HFFc6 (cell line): ENCODE data around the gene CEMIP2. TPM values are rescaled to one million over a fixed set of nuclear protein-coding genes. Genes with fewer than 3 reads are reported as not detected.

Experiments
- DNase-seq: peaks from one replicate; pipeline ENCODE4 v3.0.0-alpha.2; 2018
- H3K27ac Mint-ChIP-seq: 2 replicates; pipeline ENCODE4 v1.8.0; 2020; ENCODE audit warnings: mild to moderate bottlenecking, mixed read lengths
- H3K27me3 Mint-ChIP-seq: 2 replicates; pipeline ENCODE4 v1.8.0; 2021; ENCODE audit warnings: mild to moderate bottlenecking, moderate library complexity, mixed read lengths; ENCODE audit not compliant: insufficient read depth
- H3K36me3 Mint-ChIP-seq: 2 replicates; pipeline ENCODE4 v1.8.0; 2021; ENCODE audit warnings: low read depth, mixed read lengths
- H3K4me1 Mint-ChIP-seq: 2 replicates; pipeline ENCODE4 v1.8.0; 2020; ENCODE audit warnings: low read depth, mixed read lengths
- H3K4me3 Mint-ChIP-seq: 2 replicates; pipeline ENCODE4 v1.8.0; 2020; ENCODE audit warnings: mild to moderate bottlenecking, moderate library complexity, mixed read lengths
- H3K9me3 Mint-ChIP-seq: 2 replicates; pipeline ENCODE4 v1.8.0; 2020; ENCODE audit warnings: mild to moderate bottlenecking, mixed read lengths
- total RNA-seq, 6 experiments: library from RNA; stranded (reverse); fragmentation: NEBNext Ultra II Directional; extraction: Animal tissue kit (Norgen Biotek cat#: 25700); gene quantifications; 2 replicates in 1 of 6; 3 replicates in 5 of 6; pipeline ENCODE4 v1.2.3, GENCODE V29; 2021
- TF ChIP-seq, protein P1 (sequence below): fragments of 200-600 bp; sonication (generic); IDR thresholded peaks from 2 replicates; pipeline ENCODE4 v1.5.0; 2021; ENCODE audit warnings: antibody characterized with exemption, mild to moderate bottlenecking

The CEMIP2 gene
- total RNA-seq, 6 experiments from 2014 or later, result 86.0 to 106 (median 92.1) TPM

DNA sequence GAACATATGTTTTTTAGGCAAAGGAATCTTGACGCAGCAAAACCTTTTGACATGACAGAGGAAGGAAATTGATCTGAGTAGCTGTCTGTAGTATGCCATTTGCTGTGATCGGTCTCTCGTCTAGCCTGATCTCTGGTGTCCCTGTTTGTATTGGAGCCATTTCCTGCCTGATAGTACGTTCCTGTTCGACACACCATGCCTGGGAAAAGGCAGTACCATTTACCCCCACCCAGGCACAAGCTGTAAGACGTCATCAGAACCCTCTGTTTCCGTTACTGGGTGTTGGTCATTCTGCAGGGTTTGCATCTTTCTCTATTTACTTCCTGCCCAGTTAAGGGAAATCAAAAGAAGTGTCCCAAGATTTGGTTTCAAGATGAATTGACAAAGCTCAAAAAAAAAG is 129.7 kb downstream of the CEMIP2 start:
- Mint-ChIP-seq H3K4me1 (0 out of 2 replicates have a peak, but pooled peaks cover 6% of the 10 kb centered on the region), H3K27ac (no peak overlapping the region), H3K9me3 (no peaks in the 10 kb centered on the region), H3K36me3 (no peaks in the 10 kb centered on the region), H3K4me3 (peak overlapping the region; percentile 45; the same call in 1 of the 2 replicates), H3K27me3 (peaks cover 4% of the 10 kb centered on the region)
- DNase-seq, result no peak
- TF ChIP-seq, protein P1, sequence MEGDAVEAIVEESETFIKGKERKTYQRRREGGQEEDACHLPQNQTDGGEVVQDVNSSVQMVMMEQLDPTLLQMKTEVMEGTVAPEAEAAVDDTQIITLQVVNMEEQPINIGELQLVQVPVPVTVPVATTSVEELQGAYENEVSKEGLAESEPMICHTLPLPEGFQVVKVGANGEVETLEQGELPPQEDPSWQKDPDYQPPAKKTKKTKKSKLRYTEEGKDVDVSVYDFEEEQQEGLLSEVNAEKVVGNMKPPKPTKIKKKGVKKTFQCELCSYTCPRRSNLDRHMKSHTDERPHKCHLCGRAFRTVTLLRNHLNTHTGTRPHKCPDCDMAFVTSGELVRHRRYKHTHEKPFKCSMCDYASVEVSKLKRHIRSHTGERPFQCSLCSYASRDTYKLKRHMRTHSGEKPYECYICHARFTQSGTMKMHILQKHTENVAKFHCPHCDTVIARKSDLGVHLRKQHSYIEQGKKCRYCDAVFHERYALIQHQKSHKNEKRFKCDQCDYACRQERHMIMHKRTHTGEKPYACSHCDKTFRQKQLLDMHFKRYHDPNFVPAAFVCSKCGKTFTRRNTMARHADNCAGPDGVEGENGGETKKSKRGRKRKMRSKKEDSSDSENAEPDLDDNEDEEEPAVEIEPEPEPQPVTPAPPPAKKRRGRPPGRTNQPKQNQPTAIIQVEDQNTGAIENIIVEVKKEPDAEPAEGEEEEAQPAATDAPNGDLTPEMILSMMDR, result no peak

DNA sequence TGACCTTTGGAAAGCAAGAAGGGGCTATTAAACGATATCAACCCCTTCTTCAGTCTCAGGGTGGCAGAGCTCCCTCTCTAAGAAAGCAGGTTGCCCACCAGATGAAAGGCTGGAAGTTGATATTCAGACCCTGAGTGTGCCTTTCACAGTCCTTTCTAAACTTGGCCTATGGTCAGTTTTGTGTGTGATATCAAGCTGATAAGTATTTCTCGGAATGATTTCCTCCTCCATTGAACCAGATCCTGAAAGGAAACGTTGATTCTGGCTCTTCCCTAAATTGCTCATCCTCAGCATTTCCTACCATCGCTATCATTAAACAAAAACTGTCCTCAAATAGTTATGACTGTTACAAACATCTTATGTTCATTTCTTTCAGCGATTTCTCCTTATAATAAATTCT is 130.4 kb downstream of the CEMIP2 start:
- Mint-ChIP-seq H3K4me3 (no peak overlapping the region; the same call in 1 of the 2 replicates), H3K27ac (no peak overlapping the region), H3K36me3 (no peaks in the 10 kb centered on the region), H3K4me1 (peaks cover 7% of the 10 kb centered on the region; the same call in 1 of the 2 replicates), H3K9me3 (no peaks in the 10 kb centered on the region), H3K27me3 (peaks cover 4% of the 10 kb centered on the region)
- TF ChIP-seq, protein P1, result no peak
- no peak for DNase-seq

GRCh38 chr9:71637375-71637774 is 130.9 kb downstream of the CEMIP2 start:
- no peak for DNase-seq
- H3K9me3 Mint-ChIP-seq, result no peaks in the 10 kb centered on the region

DNA sequence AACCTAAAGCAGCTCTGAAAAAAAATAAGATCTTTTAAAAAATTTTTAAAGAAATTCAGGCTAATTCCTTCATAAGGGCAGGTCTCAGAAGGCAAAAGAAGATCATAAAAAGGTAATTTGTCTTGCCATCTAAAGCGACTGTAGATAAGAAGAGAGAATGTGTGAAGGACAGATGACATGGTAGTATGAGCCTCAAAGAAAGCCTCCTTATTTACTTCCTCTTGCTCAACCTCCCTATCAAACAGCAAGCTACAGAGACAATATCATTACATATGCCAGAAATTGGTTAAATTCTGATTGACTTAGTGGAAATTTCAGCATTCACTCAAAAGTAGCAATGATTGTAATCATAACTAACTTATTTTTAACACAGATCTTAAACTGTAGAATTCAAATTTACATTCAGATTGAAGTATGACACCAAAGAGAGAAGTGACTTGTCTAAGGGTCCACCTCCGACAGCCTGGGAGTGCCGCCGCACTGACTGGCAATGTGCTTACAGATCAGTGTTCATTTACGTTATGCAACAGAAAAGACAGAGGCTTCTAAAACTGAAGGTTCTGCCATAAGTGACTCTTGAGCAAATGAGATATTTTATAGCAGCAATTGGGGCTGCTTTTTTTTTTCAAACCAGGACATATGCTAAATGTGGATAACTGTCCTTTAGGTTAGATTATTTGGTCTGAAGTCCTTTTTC is 132.0 kb downstream of the CEMIP2 start:
- Mint-ChIP-seq H3K27me3 (peaks cover 8% of the 10 kb centered on the region), H3K36me3 (no peaks in the 10 kb centered on the region), H3K4me1 (peaks cover 11% of the 10 kb centered on the region; the same call in 1 of the 2 replicates), H3K4me3 (no peak overlapping the region), H3K9me3 (no peaks in the 10 kb centered on the region), H3K27ac (no peak overlapping the region)
- TF ChIP-seq, protein P1, result no peak
- no peak for DNase-seq

More at GRCh38 chr9:71637375-71637774, 130.9 kb downstream of the CEMIP2 start:
- peaks cover 8% of the 10 kb centered on the region for H3K27me3 Mint-ChIP-seq
- TF ChIP-seq, protein P1, result no peak
- H3K4me1 Mint-ChIP-seq, result peaks cover 11% of the 10 kb centered on the region; the same call in 1 of the 2 replicates
- no peak overlapping the region for H3K27ac Mint-ChIP-seq
- H3K4me3 Mint-ChIP-seq, result no peak overlapping the region
- H3K36me3 Mint-ChIP-seq, result no peaks in the 10 kb centered on the region

GRCh38 chr9:71634752-71635151 is 133.6 kb downstream of the CEMIP2 start:
- H3K4me3 Mint-ChIP-seq, result no peak overlapping the region
- H3K27ac Mint-ChIP-seq, result no peak overlapping the region
- peaks cover 11% of the 10 kb centered on the region; the same call in 1 of the 2 replicates for H3K4me1 Mint-ChIP-seq
- peaks cover 8% of the 10 kb centered on the region for H3K27me3 Mint-ChIP-seq
- H3K9me3 Mint-ChIP-seq, result no peaks in the 10 kb centered on the region
- TF ChIP-seq, protein P1, result no peak
- H3K36me3 Mint-ChIP-seq, result no peaks in the 10 kb centered on the region
- no peak for DNase-seq

Other genes starting within 250 kb of the CEMIP2 start
- gene ABHD17B, start 142.7 kb upstream of the CEMIP2 start, total RNA-seq, result 10 to 100 TPM; 13.6 to 17.9 (median 15.5) TPM
- gene C9orf85, start 143.1 kb upstream of the CEMIP2 start, total RNA-seq, result 10 to 100 TPM; 14.1 to 17.9 (median 15.2) TPM